Endometrial microvascular endothelial cells (primary cell): ENCODE results near the gene BRD7. TPM values are rescaled to one million over a fixed set of nuclear protein-coding genes. Genes with fewer than 3 reads are reported as not detected.
"Not testable (repeated sequence)": the region's sequence is repeated elsewhere in the genome, so short reads cannot be mapped to it uniquely, and the experiment has no call there.

Experiments
- in situ Hi-C: cut with HindIII; loops from 2 replicates; pipeline ENCODE4 v1.10.0; 2017; ENCODE audit warnings: low sequenced_read_pairs, low pct_unique_long_range_greater_than_20kb; ENCODE audit errors: inconsistent ontology term
- total RNA-seq: library from RNA; depleted of rRNA; stranded (reverse); fragments of >200 nt; gene quantifications from one replicate; pipeline ENCODE4 v1.2.3, GENCODE V29; 2015; ENCODE audit errors: inconsistent ontology term

Gene BRD7
- total RNA-seq, 1 donor from 2014 or later: 34.5 TPM

- in situ Hi-C loops: no loop called here
Observed at GRCh38 chr16:50365791-50366575, 2.8 kb downstream of the BRD7 start.

DNA sequence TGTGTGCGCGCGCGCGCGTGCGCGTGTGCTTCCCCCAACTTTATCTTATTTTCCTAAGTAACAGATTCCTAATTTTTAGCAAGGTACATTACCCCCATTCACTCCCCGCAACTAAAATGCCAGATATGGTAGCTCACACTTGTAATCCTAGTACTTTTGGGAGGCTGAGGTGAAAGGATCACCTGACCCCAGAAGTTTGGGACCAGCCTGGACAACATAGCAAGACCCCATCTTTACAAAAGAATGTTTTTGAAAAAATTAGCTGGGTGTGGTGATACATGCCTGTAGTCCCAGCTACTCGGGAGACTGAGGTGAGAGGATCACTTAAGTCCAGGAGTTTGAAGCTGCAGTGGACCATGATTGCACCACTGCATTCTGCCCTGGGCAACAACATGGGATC lies 5.1 kb downstream of the BRD7 start:
- in situ Hi-C loops: no loop called here

DNA sequence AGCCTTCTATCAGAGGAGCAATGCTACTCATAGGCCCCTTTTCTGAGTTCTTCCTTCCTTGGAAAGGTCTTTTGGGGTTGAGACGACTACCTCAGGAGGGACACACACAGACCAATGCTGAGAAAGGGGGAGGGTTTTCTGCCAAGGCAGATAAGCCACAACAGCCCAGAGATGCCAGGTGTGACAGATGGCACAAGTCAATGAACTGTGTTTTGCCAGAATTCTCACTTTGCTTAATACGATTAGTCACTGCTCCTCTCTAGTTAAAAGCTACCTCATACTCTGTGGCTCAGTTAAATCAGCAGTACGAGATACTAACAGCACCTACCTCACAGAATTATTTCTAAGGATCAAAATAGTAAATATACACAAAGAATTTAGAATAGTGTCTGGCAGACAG lies 8.0 kb downstream of the BRD7 start:
- in situ Hi-C loops: no loop called here

DNA sequence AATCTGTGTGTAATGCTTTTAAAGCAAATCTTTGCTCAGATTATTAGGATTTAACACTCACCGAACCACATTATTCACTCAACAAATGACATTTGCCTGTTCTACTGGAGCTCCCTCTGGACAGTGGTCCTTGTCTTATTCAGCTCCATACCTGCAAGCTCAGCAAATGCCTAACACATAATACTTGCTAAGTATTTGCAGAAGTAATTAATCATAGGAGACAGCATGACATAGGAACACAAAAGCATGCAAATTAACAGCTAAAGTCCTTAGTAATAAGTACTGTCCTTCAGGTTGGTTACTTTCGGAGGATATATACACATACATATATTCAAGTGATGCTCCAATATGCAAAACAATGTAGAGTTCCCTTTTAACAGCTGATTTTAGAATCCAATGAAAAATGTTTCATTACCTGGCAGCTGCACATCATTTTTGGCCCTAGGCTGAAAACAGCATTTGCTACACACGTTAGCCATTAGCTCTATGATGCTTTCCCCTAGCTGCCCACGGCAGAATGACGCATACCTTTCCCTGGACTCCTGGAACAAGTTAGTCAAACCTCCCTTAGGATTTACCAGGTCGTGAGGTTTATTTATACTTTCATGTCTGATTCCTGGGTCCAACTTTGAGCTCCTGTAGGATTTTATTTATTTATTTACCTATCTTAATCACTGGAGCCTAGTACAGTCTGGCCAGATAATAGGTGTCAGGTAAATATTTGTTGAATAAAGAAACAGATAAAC lies 8.6 kb downstream of the BRD7 start:
- in situ Hi-C loops: no loop called here

GRCh38 chr16:50359626-50360025 lies 9.2 kb downstream of the BRD7 start:
- in situ Hi-C loops: no loop called here

GRCh38 chr16:50354629-50355456 lies 13.9 kb downstream of the BRD7 start:
- in situ Hi-C loops: no loop called here

GRCh38 chr16:50354082-50354481 lies 14.7 kb downstream of the BRD7 start:
- in situ Hi-C loops: no loop called here

GRCh38 chr16:50351952-50352351 lies 16.8 kb downstream of the BRD7 start:
- in situ Hi-C loops: no loop called here

DNA sequence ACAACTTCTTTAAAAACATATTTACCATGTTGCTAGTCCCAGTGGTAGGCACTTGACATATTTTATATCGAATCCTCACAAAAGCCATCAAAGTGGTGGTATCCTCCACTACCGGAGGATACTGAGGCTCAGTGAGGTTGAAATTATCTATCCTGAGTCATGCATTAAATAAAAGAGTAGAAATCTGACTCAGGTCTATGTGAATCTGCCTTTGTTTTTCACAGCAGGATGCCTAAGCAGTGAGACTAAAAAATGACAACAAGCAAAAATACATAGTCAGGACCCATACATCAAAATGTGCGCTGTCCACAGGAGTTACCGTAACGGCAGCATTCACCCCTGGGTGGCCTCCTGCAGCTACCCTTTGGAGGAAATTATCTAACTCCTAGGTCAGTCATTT lies 17.7 kb downstream of the BRD7 start:
- in situ Hi-C loops: no loop called here

DNA sequence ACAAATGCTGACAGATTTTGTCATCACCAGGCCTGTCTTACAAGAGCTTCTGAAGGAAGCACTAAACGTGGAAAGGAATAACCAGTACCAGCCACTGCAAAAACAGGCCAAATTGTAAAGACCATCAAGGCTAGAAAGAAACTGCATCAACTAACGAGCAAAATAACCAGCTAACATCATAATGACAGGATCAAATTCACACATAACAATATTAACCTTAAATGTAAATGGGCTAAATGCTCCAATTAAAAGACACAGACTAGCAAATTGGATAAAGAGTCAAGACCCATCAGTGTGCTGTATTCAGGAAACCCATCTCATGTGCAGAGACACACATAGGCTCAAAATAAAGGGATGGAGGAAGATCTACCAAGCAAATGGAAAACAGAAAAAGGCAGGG lies 23.6 kb downstream of the BRD7 start:
- in situ Hi-C loops: not testable (repeated sequence)

DNA sequence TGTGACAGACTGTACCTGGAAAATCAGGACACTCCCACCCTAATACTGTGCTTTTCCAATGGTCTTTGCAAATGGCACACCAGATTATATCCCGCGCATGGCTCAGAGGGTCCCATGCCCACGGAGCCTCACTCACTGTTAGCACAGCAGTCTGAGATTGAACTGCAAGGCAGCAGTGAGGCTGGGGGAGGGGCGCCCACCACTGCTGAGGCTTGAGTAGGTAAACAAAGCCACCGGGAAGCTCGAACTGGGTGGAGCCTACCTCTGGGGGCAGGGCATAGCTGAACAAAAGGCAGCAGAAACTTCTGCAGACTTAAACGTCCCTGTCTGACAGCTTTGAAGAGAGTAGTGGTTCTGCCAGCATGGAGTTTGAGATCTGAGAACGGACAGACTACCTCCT lies 25.2 kb downstream of the BRD7 start:
- in situ Hi-C loops: not testable (repeated sequence)

DNA sequence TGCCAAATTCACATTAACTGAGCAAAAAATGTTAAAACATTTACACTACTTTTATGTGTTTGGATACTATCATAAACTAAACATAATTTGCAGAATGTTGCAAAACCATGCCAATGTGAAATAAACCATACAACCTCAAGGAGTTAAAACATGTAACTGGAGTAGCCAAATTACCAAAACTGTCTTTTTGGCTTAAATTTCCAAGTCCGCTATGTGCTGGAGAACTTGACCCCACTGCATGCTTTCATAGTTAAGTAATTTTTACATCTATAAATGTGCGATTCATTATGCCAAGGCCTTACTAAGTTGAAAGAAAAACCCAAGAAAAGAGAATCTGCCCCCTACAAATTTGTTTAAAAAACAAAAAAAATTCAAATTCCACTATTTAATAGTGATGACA lies 28.2 kb downstream of the BRD7 start:
- in situ Hi-C loops: no loop called here

- in situ Hi-C loops: no loop called here
Observed at GRCh38 chr16:50338371-50339231, 30.2 kb downstream of the BRD7 start.

GRCh38 chr16:50336884-50337283 lies 31.9 kb downstream of the BRD7 start:
- in situ Hi-C loops: no loop called here

DNA sequence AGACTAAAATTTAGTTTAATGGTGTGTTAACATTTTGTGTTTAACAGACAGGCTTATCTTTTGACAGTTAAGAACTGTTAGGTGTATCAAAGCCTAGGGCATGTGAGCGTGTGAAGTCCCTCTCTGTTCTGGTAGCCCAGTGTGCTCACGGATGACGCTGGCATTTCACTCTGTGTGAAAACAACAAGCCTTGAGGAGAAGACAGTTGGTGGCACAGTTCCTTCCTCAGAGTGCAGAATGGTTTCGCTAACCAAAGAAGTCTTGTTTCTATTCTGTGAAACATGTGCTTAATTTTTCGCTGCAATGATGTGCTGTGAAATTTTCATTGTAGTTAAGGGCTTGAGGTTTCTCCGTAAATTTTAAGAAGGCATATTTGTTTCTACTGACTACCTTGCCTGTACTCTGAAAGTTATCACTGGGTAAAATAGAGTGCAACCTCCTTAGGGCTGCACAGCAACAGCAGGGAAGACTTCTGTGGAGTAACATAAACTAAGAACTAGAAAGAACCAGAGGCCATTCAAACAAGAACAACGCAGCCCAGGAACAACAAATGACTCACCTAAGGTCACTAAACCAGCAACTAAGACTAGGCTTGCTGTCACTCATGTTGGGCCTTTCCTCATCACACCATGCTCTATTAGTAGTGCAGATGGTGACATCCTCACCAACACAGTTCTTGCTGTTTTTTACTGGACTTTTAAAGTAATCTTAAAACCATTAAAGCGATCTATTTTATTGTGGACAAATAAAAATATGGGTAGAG lies 33.4 kb downstream of the BRD7 start:
- in situ Hi-C loops: no loop called here

GRCh38 chr16:50334106-50334975 lies 34.4 kb downstream of the BRD7 start:
- in situ Hi-C loops: no loop called here

DNA sequence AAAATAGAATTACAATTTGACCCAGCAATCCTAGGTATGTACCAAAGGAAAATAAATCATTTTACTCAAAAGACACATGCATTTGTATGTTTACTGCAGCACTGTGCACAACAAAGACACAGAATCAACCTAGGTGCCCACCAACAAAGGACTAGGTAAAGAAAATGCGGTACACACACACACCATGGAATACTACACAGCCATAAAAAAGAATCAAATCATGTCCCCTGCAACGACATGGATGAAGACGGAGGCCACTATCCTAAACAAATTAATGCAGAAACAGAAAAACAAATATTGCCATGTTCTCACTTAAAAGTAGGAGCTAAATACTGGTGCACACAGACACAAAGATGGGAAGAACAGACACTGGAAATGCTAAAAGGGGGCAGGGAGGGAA lies 36.2 kb downstream of the BRD7 start:
- in situ Hi-C loops: no loop called here
